ENCODE data around the gene OVAAL.

The OVAAL gene

GRCh38 chr1:180560200-180560867 lies 1.6 kb downstream of the OVAAL start:
- DNase-seq (ENCODE audit: low spot score): no peak
- TF ChIP-seq, protein P1, sequence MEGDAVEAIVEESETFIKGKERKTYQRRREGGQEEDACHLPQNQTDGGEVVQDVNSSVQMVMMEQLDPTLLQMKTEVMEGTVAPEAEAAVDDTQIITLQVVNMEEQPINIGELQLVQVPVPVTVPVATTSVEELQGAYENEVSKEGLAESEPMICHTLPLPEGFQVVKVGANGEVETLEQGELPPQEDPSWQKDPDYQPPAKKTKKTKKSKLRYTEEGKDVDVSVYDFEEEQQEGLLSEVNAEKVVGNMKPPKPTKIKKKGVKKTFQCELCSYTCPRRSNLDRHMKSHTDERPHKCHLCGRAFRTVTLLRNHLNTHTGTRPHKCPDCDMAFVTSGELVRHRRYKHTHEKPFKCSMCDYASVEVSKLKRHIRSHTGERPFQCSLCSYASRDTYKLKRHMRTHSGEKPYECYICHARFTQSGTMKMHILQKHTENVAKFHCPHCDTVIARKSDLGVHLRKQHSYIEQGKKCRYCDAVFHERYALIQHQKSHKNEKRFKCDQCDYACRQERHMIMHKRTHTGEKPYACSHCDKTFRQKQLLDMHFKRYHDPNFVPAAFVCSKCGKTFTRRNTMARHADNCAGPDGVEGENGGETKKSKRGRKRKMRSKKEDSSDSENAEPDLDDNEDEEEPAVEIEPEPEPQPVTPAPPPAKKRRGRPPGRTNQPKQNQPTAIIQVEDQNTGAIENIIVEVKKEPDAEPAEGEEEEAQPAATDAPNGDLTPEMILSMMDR (IDR thresholded peaks at IDR 0.05; ENCODE audit: extremely low read depth, insufficient read depth, missing control alignments): no peak

DNA sequence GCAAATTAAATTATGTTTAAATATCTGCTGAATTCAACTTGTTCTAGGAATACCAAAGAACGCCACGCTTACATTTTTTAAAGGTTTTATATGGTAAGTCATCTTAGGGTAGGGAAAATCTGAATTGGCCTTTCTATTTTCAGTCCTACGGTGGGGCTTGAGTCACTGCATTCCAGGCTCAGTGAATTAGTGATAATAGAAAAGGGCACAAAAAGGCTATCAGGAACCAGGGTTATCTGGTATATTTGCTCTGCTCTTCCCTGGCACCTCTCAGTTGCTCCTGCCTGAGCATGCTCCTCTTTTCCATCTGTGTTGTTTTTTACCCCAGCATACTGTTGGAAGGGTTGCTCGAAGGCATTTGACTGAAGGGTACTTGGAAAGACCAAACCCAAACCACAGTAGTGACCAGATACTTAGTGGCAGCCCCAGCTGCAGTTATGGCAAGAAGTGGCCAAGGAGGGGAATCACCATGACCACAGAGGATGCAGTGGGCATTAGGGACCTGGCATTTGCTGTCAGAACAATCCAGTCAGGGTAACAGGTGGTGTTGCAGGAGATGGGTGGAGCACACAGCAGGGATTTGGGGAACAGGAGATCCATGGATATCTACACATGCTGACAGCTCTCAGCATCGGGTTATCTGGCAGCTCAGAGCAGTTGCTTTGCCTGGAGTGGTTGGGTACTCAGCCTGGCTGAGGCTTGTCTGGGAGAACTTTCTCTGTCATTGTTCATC lies 2.3 kb downstream of the OVAAL start:
- in situ Hi-C loops (cut with MboI; ENCODE audit: low pct_unique_long_range_greater_than_20kb, low sequenced_read_pairs, unreplicated experiment): no loop called here
- DNase-seq (ENCODE audit: low spot score): no peak
- TF ChIP-seq, protein P1 (IDR thresholded peaks at IDR 0.05; ENCODE audit: extremely low read depth, insufficient read depth, missing control alignments): no peak

More at GRCh38 chr1:180560200-180560867, 1.6 kb downstream of the OVAAL start:
- in situ Hi-C loops (cut with MboI; ENCODE audit: low pct_unique_long_range_greater_than_20kb, low sequenced_read_pairs, unreplicated experiment): no loop called here

- in situ Hi-C loops (cut with MboI; ENCODE audit: low pct_unique_long_range_greater_than_20kb, low sequenced_read_pairs, unreplicated experiment): no loop called here
- no peak for DNase-seq (ENCODE audit: low spot score)
- TF ChIP-seq, protein P1 (IDR thresholded peaks at IDR 0.05; ENCODE audit: extremely low read depth, insufficient read depth, missing control alignments): no peak
Observed at GRCh38 chr1:180562640-180563025, 3.9 kb downstream of the OVAAL start.

- in situ Hi-C loops (cut with MboI; ENCODE audit: low pct_unique_long_range_greater_than_20kb, low sequenced_read_pairs, unreplicated experiment): no loop called here
- DNase-seq (ENCODE audit: low spot score): no peak
- TF ChIP-seq, protein P1 (IDR thresholded peaks at IDR 0.05; ENCODE audit: extremely low read depth, insufficient read depth, missing control alignments): no peak
Observed at GRCh38 chr1:180563026-180563827, 4.5 kb downstream of the OVAAL start.

- TF ChIP-seq, protein P1 (IDR thresholded peaks at IDR 0.05; ENCODE audit: extremely low read depth, insufficient read depth, missing control alignments): no peak
- in situ Hi-C loops (cut with MboI; ENCODE audit: low pct_unique_long_range_greater_than_20kb, low sequenced_read_pairs, unreplicated experiment): no loop called here
- no peak for DNase-seq (ENCODE audit: low spot score)
Observed at GRCh38 chr1:180565121-180565871, 6.5 kb downstream of the OVAAL start.

- TF ChIP-seq, protein P1 (IDR thresholded peaks at IDR 0.05; ENCODE audit: extremely low read depth, insufficient read depth, missing control alignments): no peak
Observed at GRCh38 chr1:180566026-180566425, 7.3 kb downstream of the OVAAL start.

More at GRCh38 chr1:180566026-180566425, 7.3 kb downstream of the OVAAL start:
- in situ Hi-C loops (cut with MboI; ENCODE audit: low pct_unique_long_range_greater_than_20kb, low sequenced_read_pairs, unreplicated experiment): no loop called here
- DNase-seq (ENCODE audit: low spot score): no peak

All from GM13977 (cell line).